ENCODE data around the gene PPP1R13B.

Gene PPP1R13B

DNA sequence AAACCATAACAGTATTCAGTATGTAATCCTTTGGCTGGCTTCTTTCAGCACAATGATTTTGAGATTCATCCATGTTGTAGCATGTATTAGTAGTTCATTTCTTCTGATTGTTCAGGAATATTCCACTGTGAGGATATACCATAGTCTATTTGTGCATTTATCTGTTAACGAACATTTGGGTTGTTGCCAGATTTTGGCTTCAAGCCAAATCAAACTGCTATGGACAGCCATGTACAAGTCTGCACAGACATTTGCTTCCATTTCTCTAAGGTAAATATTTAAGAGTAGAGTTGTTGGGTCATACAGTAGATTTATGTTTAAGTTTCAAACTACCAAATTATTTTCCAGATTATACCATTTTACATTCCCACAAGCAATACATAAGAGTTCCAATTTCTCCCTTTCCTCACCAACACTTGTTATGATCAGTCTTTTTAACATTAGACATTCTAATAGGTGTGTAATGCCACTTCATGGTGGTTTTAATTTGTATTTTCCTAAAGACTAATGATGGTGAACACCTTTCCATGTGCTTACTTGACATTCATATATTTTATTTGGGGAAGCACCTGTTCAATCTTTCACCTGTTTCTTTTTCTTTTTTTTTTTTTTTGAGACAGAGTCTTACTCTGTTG lies 75.2 kb downstream of the PPP1R13B start:
- no peak for FAIRE-seq

DNA sequence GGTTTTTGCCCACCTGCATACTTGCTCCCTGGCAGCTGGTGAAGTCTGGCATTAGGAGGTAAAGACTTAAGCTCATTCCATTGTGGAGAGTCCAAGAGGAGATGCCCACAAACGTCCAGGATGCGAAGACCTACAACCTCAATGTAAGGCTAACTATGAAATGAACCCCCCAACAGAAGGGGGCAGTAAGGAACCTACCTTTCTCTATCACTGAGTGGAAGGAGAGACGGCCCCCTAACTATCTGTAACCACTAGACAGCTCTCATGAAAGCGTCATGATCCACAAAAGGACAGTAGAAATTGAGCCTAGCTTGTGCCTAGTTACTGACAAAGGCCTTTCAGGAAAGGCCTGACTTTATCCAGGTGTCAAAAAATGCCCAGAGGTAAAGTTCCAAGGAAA lies 76.5 kb downstream of the PPP1R13B start:
- no peak for FAIRE-seq

DNA sequence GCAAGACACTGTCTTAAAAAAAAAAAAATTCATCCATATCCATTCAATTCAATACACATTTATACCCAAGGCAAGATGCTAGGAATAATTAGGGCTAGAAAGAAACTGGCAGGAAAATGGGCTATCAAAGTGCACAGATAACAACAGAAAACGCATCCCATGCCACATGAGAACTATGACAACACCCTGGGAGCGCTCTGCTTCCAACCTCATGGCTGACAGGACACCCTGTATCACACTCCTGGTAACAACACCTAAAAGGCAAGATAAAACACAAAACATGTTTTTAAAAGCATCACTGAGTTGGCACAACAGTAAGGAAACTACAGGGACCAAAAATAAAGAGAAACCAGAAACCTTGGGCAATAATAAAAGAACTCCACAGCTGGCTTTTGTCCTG lies 76.9 kb downstream of the PPP1R13B start:
- FAIRE-seq: no peak

DNA sequence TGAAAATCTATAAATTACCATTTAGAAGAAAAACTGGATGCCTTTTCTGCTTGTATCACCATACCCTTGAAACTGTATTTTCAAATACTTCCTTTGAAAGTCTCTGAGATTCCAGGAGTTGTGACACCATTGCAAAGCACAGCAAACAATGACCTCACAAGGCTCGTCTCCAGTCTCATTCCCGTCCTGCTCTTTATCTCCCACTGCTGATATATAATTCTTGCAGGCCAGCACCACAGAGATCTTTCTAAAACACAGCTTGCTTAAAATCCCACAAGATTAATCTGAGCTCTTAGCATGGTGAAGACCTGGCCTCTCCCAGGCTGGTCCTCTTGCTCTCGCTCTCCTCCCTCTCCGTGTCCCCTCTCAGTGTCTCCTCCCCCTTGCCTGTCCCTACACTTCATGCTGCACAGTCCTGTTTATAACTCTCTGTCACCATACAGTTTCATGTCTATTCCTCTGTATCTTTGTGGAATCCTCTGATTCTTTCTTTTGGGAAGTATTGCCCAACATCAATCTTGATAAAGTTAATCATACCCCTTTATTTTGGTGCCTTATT lies 80.0 kb downstream of the PPP1R13B start:
- FAIRE-seq: no peak

DNA sequence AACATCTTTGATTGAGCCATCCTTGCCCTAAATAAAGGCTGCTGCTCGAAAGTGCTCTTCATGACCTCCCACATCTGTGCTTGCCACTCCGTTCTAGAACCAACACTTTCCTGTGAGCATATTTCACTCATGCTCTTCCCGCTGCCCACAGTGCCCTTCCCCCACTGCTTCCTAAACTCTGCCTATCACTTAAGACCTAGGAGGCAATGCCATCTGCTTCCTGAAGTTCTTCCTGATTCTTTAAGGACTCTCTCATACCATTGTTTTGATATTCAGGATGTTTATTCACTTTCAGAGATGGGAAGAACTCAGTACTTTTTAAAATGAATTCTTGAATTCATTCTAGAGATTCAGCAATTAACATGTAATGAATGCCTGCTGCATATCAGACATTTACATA lies 81.8 kb downstream of the PPP1R13B start:
- no peak for FAIRE-seq

DNA sequence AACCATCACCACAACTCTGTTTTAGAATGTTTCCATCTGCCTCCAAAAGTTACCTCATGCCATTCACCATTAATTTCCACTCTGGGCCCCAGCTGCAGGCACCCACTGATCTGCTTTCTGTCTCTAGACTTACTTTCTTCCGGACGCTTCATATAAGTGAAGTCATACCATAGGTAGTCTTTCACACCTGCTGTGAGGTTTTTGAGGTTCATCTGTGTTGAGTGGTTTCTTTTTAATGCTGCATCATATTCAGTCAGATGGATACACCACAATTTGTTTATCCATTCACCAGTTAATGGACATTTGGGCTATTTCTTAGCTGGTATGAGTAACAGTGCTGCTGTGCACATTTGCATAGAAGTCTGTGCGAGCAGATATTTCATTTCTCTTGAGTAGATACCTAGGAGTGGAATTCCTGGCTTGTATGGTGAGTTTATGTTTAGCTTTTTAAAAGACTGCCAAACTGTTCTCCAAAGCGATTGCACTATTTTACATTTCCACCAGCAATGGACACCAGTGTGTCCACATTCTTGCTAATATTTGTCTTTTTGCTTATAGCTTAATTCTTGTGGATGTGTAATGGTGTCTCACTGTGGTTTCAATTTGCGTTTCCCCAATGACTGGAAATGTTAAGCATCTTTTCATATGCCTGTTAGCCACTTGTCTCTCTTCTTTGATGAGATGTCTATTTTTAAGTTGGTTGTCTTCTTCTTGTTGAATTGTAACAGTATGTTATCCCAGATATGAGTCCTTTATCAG lies 83.5 kb downstream of the PPP1R13B start:
- FAIRE-seq: no peak

DNA sequence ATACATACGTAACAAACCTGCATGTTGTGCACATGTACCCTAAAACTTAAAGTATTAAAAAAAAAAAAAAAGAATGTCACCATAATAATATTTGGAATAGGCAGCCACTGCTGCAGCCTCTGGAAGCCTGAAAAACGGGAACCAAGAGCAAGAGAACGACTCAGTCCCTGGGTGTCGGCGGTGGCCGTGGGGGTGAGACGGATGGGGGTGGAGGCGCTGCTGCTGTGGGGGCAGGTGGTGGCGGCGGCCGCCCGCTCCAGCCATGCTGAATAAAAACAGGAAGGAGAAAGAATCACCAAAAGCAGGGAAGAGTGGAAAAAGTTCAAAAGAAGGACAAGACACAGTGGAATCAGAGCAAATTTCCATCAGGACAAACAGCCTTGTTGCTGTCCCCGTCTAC lies 84.8 kb downstream of the PPP1R13B start:
- no peak for FAIRE-seq

DNA sequence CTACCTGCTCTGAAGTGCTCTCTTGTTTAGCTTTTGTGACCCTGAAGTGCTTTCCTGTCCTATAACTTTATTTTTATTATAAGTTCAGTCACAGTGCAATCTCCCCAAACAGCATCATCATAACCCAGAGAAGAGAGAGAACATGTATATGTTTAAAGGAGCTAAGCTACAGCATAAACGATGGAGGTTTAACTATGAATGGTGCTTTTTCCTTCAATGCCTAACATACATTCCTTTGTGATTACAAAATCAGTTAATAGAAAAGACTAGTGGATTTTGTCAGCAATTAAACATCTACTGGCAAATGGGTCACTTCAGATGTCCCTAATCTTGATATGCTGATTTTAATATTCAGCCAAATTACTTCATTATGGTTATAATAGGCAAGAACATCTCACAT lies 85.3 kb downstream of the PPP1R13B start:
- no peak for FAIRE-seq

DNA sequence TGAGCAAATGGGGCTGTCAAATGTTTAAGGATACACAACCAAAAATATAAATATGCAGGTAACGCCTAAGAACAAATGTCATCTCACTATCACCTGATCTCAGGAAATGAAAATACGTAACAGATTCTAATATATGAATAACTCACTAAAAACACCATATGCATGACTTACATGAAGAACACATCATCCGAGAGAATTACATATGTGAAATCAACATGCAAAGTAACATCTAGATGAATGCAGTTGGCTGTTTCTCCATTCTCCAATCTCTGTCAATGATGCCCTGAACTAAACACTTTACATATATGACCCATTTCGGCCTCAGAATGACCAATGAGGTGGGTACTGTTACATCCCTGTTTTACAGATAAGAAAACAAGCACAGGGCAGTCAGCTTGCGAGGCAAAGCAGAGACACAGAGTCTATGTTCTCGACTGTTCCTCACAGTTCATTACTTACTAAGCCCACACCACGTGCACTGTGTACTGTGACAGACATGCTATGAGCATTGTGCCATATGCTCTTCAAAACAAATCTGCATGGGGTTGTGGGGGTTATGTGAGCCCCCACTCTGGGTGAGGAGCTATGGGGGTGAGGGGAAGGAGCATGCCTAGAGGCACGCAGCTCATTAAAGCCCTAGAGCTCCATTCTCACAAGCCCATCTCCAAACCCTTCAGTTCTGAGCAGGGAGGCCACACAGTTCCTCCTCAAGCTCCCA lies 89.2 kb downstream of the PPP1R13B start:
- no peak for FAIRE-seq

DNA sequence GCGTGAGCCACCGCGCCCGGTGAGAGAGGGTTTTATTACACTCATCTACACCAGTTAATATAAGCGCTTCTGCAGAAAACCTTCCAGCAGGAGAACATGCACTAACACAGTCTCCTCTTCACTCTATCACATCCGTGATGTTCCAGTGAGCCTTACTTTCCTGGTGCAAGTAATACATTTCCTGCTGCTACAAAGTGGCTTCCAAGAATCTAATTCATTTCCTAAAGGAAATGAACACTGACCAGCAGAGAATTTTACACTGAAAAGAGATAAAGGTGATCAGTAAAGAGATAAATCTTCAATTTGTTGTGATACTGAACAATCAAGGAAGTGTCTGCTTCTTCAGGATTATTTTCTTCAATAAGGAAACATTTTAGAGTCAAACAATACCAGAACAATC lies 92.3 kb downstream of the PPP1R13B start:
- no peak for FAIRE-seq

DNA sequence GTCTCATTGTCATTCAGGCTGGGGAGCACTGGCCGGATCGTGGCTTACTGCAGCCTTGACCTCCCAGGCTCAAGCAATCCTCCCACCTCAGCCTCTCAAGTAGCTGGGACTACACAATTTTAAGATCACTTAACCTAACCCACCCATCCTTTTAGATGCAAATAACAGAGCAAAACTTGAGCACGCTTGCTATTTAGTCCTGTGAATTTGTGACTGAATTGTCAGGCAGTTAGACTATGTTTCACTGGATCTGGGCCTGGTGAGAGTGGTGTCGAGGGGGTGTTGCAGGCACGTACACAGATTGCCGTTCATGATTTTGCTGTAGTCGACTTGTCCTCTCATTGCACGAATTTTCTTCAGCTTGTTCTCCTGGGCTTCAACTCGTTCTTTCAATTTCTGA lies 93.6 kb downstream of the PPP1R13B start:
- FAIRE-seq: no peak

DNA sequence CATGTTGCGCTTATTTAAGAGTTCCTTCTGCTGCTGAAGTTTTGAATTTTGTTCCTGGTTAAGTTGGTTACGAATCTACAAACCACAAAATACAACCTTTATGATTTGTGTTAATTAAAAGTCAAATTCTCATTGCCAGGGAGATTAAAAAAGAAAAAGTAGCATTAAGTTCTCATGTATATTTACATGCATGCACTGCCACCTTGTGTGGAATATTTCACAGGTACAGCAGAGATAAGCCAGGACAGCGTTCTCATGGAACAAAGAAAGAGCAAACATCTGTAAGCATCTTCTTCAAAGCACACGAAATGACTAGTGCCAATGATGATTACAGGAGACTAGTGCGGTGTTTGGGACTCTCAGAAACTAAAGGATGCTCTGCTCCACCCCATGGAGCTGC lies 97.5 kb downstream of the PPP1R13B start:
- no peak for FAIRE-seq

DNA sequence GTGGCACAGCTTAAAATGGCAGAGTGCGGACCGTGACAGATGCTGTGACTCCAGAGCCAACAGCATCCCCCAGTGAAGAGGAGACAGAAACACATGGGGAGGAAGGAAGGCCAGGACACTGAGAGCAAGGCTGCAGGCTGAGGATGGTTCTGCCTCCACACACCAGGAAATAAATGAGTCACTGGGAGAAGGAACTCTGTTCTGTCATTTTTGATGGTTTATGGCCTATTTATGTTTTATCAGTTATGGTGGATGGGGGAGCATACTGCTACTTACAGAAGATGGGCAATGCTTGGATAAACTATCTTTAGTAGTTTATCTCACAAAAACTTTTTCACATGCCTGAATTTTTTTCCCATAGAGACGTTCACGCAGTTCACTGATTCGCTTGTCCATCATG lies 97.9 kb downstream of the PPP1R13B start:
- no peak for FAIRE-seq

DNA sequence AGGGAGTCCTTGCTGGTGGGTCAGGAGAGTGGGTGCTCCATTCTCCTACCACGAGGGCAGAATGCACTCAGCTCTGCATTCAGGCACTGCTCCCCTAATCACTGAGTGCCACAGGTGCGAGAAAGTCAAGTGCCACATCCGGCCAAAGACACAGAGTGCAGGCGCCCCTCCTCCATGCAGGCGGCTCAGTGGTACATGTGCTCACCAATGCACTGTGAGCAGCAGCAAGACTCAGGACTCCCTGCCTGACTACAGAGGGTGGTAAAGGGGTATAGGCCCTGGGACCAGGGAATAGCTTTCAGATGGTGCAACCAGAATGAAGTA lies 98.9 kb downstream of the PPP1R13B start:
- no peak for FAIRE-seq

DNA sequence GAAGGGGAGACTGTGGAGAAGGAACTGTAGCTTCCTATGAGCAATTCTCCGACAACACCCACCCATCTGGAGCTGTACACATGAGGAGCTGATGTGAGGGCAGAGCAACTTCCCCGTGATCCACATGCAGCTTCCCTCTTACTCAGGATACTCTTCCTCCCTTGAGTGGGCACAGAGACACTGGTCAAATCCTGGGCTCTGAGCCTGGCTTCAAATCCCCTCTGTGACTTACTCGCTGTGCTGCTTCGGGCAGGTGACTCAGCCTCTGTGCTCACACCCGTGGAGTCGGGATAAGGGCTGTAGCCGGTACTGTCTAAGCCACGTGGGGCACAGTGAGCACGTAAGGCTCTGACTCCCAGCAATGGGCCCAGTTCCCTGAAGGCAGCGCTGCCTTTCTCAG lies 100.7 kb downstream of the PPP1R13B start:
- FAIRE-seq: no peak

DNA sequence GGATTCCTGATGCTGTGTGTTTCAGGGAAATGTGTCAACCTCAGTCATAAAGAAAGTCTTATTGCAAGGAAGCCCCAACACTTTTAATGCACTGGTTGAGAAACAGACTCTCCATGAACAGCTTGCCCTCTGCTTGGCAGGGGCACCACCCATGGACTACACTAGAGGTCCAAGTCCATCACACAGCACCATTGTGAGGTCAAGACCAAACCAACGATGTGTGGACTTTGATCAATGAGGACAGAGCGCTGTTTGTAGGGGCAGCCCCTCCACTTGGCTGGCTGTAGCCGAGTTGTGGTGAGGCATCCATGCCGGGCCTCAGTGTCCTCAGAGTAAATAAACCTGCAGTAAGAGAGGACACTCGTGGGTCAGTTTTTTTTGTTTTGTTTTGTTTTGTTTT lies 102.0 kb downstream of the PPP1R13B start:
- no peak for FAIRE-seq

DNA sequence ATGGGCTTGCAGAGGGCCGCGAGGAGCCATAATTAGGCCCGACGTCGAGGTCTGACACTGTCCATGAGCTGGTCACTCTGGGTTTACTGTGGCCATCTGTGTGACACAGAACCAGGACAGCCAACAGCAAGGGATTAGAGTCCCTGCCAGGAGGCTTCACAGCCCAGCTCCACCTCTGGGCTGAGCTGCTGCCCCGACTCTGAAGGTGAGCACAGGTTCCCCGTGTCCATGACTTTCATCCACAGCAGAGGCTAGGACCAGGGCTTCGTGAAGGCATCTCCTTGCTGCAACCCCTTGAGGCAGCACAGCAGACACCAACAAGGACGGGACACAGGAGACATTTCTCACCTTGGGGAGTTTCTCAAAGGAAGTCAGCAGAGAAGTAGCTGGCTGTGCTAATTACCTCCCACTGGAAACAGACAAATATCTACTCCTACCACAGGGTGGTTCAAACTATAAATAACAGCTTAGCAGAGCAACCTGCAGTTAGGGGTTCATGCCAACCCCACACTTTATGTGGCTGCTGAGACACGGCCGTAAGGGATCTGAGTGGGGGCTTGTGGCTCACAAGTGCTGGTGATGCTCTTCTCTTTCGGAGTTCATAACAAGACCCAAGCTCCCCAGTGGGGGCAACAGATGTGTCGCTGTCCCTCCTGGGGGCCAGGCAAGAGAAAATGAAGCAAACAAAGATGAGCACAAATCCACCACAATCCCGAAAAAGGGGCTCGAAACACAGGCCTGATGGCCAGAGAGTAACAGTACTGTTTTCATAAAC lies 102.6 kb downstream of the PPP1R13B start:
- no peak for FAIRE-seq

DNA sequence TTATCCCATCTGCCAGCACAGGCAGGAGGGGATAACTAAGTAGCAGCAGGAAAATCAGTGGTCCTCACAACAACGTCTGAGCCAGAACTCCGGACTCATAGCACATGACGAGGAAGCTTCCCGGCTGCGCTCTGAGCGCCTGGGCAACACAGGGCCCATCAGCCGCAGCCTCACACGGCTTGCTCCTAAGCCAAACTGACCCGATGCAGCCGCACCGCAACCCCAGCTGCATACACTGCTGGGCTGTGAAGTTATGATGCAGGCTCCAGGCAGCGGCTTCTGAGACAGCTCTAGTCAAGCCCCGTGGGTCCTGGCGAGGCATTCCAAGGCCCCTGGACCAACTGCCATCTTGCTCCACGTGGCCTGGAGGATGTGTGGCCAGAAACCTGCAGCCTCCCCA lies 103.7 kb downstream of the PPP1R13B start:
- FAIRE-seq: no peak

DNA sequence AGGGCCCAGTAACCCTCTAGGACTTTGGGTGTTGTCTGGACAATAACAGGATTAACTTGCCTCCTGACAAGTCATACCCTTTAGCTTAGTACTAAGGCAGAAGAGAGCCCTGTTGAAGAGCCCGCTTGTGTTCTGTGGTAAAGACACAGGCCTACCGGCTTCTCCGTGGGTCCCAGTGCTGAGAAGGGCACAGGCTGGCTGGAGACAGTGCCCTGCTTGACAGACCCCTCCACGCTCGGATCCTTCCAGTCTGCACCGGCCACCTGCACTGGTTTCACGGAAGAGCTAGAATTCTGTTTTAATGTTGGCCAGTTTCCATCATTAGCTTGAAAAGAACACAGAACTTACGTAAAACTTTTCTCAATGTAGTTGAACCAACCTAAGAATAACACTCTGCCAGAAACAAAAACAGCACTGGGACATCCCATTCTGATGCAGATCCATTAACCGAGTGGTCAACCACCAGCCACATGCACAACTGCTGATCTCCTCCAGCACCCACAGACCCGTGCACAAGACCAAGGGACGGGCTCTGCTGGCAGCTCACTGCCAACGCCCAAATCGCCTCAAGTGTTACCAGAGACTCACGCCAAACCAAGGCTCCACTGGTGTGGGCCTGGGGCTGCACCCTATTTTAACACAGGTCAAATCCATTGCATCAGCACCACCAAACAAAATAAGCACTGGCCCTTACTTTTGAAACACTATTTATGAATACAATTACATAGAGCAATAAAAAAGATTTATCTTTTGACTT lies 104.7 kb downstream of the PPP1R13B start:
- no peak for FAIRE-seq

DNA sequence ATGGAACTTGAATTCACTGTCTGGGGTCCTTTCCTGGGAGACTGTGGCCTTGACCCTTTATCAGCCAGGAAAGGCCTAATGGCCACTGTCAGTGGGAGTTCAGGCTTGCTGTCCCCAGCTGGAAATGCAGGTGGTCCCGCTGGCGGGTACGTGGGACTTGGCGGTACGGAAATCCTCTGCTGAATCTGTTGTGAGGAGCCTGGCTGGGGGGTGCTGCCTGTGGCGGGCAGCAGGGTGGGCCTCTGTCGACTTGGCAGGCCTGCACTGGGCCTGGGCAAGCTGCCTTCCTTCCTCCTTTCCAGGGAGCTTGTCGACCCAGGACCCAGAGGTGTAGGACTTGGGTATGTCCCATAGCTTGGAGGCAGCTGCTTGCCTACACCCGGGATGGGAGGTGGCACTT lies 105.5 kb downstream of the PPP1R13B start:
- FAIRE-seq: no peak

DNA sequence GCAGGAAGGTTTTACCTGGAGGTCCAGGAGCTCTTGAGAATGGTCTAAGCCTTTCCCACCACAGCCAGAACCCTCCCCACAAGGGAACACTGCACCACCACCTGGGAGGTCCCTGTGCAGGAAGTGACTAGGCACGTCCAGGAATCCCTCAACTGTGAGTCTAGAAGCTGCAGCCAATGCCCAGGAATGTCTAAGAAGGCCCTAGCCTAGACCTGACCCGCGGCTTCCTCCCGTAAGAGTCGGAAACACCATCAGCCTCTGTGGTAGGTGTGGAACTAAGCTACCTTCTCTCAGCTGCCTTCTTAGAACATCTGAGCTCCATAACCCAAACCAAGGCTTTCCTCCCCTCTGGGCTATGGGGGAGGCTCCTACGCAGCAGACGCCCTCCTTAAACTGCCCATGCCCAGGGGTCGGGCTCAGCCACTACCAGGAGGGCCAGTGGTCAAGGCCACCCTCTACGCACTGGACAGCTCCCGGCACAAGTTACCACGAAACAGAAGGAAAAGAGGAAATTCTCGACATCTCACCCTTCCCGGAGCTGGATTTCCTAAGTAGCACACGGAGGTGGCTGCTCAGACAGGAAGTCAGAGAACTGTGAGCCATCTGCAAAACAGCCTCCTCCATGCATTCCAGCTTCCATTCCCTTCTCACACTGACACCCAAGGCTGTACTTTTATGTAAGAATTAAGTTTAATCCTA lies 106.2 kb downstream of the PPP1R13B start:
- no peak for FAIRE-seq

Data from G401.6 (cell line).